Uterus (tissue), 2 donors: Measurements from ENCODE around the gene COQ3.

Experiments
- POLR2A ChIP-seq, 2 donors: fragments of 450-650 bp; IDR thresholded peaks; one replicate each; pipeline ENCODE4 v1.6.1; 2016; ENCODE audit warnings: antibody characterized with exemption in 2 of 2, mild to moderate bottlenecking in 1 of 2, moderate library complexity in 1 of 2
- TF ChIP-seq, protein P1 (sequence below), 4 experiments: fragments of 200-600 bp in 2 of 4; fragments of 450-650 bp in 2 of 4; sonication (generic) in 2 of 4; IDR thresholded peaks; one replicate each; pipeline ENCODE4 v1.5.1; 2016 to 2019; ENCODE audit warnings: antibody characterized with exemption in 4 of 4, mild to moderate bottlenecking in 2 of 4, moderate library complexity in 1 of 4

DNA sequence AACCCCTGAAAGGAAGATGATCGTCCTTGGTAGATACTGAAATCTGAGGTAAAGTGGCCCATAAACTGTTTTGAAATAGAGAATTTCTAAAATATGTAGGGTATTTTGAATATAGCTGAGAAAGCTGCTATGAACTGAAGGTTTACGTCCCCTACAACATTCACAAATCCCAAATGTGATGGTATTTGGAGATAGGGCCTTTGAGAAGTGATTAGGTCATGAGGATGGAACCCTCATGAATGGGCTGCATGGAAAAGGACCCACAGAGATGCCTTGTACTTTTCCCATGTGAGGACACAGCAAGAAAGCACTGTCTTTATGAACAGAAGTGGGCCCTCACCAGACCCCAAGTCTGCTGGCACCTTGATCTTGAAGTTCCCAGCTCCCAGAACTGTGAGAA is 37.9 kb upstream of the COQ3 start:
- TF ChIP-seq, protein P1, sequence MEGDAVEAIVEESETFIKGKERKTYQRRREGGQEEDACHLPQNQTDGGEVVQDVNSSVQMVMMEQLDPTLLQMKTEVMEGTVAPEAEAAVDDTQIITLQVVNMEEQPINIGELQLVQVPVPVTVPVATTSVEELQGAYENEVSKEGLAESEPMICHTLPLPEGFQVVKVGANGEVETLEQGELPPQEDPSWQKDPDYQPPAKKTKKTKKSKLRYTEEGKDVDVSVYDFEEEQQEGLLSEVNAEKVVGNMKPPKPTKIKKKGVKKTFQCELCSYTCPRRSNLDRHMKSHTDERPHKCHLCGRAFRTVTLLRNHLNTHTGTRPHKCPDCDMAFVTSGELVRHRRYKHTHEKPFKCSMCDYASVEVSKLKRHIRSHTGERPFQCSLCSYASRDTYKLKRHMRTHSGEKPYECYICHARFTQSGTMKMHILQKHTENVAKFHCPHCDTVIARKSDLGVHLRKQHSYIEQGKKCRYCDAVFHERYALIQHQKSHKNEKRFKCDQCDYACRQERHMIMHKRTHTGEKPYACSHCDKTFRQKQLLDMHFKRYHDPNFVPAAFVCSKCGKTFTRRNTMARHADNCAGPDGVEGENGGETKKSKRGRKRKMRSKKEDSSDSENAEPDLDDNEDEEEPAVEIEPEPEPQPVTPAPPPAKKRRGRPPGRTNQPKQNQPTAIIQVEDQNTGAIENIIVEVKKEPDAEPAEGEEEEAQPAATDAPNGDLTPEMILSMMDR (IDR thresholded peaks at IDR 0.05), result no peak
- no peak for TF ChIP-seq POLR2A (IDR thresholded peaks at IDR 0.05)
